Measurements from ENCODE around the gene NFIX. TPM values are rescaled to one million over a fixed set of nuclear protein-coding genes. Genes with fewer than 3 reads are reported as not detected.

Gene NFIX
- total and polyA plus RNA-seq, 9 of the 15 experiments (the other 6 are each of a cell fraction or from before 2014, with no cell fraction given), result 0.28 to 26.8 (median 5.4) TPM

DNA sequence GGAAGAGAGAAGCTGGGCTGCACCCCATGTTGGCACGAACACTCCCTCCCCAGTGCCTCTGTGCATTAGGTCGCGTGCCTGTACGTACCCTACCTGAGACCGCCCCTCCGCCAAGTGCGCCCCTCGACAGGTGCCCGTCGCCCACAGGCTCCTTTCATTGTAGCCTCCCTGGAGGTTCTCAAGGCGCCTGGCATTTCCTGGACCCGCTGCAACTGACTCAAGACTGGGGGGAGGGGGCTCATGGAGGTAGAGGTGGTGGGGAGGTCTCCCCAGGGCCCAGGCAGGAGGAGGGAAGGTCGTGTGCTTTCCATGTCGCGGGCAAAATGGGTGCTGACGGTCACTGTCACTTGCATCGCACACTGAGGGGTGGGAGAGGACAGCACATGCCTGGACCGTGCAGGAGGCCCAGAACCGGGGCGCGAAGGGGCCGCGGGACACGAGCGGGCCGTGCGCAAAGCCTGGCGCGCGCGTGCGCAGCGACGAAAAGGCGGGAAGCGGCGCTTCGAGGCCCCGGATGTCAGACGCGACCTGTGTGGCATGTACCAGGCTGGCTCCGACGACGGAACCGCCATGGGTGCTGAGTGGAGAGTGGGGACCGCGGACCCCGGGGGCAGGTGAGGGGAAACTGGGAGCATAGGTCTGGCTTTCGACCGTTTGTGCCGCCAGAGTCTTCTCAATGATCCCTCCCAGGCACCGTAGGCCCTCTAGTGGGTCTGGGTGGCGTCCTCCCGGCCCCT lies 16.5 kb downstream of the NFIX start (continued):
- TF ChIP-seq MXD1 (CRISPR knock-in tag; IDR thresholded peaks at IDR 0.05; ENCODE audit: borderline replicate concordance, poor library complexity, severe bottlenecking), result no peak
- TF ChIP-seq GABPB1 (CRISPR knock-in tag; IDR thresholded peaks at IDR 0.05), result no peak
- TF ChIP-seq PRPF4 (IDR thresholded peaks at IDR 0.05; ENCODE audit: insufficient read depth, low read depth, low read length, poor library complexity, severe bottlenecking), result peak; percentile 39
- peak; percentile 65; the same call in 1 of the 2 replicates for TF ChIP-seq HNRNPL (IDR thresholded peaks at IDR 0.05; ENCODE audit: low read depth, low read length)
- TF ChIP-seq, protein P1, sequence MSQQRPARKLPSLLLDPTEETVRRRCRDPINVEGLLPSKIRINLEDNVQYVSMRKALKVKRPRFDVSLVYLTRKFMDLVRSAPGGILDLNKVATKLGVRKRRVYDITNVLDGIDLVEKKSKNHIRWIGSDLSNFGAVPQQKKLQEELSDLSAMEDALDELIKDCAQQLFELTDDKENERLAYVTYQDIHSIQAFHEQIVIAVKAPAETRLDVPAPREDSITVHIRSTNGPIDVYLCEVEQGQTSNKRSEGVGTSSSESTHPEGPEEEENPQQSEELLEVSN (IDR thresholded peaks at IDR 0.05; ENCODE audit: borderline replicate concordance in 1 of 2, extremely low read depth in 1 of 2, insufficient read depth in 1 of 2, insufficient read length in 1 of 2, low read depth in 1 of 2, low read length in 1 of 2, poor library complexity in 1 of 2, severe bottlenecking in 1 of 2), result peak; percentile 71 to 76
- TF ChIP-seq ZBTB33 (CRISPR knock-in tag; IDR thresholded peaks at IDR 0.05), result peak; percentile 99
- 0 out of 2 replicates have a peak, but pooled peaks have one; percentile 18 for TF ChIP-seq POLR2G (IDR thresholded peaks at IDR 0.05; ENCODE audit: low read depth, low read length)
- TF ChIP-seq SOX6 (IDR thresholded peaks at IDR 0.05), result no peak
